Measurements from ENCODE around the gene LHPP.
"Not testable (repeated sequence)": the region's sequence is repeated elsewhere in the genome, so short reads cannot be mapped to it uniquely, and the experiment has no call there.

LHPP gene, protein sequence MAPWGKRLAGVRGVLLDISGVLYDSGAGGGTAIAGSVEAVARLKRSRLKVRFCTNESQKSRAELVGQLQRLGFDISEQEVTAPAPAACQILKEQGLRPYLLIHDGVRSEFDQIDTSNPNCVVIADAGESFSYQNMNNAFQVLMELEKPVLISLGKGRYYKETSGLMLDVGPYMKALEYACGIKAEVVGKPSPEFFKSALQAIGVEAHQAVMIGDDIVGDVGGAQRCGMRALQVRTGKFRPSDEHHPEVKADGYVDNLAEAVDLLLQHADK

DNA sequence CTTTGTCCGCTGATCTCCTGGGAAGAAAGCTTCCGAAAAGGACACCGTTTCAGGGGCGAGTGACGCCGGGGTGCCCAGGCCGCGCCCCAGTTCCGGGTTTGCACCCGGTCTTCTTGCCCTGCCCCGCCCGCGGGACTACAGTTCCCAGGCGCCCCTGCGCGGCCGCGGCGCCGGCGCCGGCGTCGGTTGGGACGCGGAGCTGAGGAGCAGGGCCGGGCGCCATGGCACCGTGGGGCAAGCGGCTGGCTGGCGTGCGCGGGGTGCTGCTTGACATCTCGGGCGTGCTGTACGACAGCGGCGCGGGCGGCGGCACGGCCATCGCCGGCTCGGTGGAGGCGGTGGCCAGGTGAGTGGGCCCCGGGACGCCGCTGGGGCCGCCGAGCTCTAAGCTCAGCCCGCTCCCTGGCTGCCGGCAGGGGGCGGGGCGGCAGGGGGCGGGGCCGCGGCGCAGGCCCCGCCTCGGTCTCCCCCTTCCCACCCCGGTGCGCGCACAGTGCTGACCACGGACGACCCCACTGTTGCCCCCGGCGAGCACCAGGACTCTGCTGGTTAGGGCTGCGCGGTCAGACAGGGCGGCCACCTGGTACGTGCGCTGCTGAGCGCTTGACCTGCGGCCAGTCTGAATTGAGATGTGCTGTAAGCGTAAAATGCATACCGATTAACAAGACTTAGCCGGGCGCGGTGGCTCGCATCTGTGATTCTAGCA, at the start of gene LHPP:
LHPP (plus strand) TSS at position 182 of the 706 bp plus-strand sequence; CDS start at position 222, 40 bp downstream.
- peak; percentile 82 for DNase-seq

DNA sequence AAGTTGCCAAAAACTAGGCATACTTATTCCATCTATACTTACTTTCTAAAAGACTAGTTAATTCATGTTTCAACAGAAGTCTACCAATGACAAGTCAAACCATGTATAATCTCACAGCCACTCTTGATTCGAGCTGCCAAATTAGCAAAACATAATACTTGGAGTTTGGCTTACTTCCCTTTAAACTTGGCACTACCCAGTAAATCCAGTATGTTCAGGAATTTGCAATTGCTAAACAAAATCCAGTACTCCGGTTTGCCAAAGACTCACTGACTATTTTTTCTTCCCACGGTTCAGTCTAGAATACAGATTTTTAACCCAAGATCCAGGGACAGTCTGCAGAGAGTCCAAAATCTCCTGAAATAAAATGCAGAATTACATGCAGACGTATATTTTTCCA, 47.5 kb upstream of the LHPP start:
- DNase-seq = no peak

DNA sequence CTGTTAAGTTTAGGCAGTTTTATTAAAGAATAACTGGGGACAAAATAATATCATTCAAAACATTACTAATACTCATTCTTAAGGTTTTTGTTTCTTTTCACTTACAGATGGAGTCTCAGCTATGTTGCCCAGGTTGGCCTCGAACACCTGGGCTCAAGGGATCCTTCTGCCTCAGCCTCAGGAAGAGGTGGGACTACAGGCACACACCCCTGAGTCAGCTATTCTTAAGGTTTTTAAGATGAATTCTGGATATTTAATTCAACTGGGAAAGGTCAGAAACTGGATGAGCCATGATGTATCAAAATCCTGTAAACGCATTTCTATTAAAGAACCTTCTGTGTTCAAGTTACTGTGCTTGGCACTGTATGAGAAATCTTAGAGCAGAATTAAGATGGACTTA, 46.4 kb upstream of the LHPP start:
- no peak for DNase-seq

DNA sequence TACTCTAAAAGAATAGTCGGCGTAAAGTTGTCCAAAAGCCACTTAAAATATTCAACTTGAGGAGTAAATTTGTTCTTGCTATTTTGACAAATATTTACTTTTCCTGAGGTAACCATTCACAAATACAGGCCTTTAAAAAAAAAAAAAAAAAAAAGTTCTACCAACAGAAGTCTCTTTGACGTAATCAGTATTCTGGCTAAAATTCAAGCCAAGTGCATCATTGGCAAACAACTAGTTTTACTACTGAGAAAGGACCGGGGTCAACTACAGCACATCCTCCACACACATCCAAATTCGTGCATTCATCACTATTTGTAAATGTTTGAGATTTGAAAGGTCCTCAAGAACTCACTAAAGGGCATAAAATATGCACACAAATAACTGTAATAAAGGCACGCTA, 44.9 kb upstream of the LHPP start:
- DNase-seq = no peak

DNA sequence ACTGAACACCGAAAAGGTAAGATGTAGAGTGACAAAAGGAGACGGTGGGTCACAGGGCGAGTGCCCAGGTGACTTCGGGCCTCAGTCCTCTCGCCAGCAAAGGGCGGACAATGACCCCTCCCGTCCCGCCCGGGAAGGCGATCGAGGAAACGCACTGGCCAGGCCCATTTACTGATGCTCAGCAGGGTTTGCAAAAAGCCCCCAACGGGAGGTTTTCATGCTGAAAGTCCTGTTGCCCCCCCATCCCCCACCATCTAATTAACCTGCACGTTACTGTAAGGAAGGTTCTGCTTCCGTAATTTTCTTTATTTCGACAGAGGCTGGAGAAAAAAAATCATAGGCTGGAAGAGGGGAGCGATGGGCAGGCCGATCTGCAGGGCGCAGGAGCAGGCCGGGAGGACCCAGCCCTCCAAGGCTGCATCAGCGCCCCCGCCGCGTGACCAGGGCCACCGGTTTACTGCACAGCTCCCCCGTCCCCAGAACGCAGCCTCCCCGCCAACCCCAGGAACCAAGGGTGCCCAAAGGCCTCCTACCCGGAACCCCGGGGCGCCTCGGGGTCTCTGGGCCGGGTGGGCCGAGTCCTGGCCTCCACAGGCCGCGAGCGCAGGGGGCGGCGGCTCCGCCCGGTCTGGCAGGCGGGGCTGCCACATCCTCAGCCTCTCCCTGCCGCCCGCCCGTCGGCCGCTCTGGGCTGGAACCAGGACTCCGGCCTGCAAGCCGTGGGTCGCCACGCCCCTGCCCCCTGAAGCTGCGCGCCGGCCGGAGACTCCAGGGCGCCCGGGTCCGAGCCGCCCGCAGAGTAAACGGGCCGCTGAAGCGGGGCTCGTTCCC, 43.5 kb upstream of the LHPP start:
- DNase-seq = peak; percentile 56

DNA sequence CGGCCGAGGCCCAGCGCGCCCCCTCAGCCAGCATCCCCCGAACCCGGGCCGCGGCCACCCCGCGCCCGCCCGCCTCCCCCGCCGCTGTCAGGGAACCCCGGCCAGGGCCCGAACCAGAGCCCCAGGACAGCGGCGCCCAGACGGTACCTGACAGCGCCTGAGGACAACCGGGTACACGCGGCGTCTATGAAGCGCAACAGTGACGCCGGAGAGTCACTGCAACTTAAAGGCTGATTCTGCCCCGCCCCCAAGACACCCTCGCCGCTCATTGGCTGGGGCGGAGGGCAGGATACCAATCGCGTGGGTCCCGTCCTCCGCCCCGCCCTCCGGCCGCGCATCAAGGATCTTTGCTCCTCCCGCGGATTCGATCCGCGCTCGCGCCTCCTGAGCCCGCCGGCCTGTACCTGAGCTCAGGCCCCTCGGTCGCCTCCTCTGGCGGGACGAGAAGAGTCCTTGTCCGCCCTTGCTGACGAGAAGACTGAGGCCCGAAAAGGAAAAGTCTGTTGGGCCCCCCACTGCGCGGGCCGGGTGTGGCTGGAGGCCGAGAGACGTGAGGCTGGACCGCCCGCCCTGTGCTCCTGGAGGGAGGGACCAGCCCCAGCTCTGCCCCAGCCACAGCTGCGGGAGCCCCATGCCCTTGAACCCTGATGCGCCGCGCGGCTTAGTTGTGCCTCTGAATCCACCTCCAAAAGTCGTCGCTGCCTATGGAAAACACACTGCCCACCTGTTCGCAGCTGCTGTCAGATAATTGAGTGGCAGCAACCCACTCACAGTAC, 42.7 kb upstream of the LHPP start, which contains the start of gene OAT:
OAT (minus strand) TSS at position 198 of the 776 bp plus-strand sequence. CDS start 6,752 bp downstream, outside the sequence.
- peak; percentile 95 for DNase-seq

DNA sequence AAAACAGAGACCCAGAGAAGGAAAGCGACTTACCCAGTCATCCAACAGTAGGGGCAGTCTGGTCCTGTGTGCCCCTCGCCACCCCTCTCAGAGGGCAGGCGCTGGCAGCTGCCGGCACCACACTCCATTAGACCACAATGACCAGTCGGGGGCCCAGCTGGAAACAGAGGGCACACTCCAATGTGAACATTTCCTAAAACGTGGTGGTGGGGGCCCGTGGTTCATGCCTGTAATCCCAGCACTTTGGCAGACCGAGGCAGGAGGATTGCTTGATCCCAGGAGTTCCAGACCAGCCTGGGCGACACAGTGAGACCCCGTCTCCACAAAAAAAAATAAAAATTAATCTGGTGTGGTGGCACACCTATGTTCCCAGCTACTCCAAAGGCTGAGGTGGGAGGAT, 42.0 kb upstream of the LHPP start:
- DNase-seq = no peak

DNA sequence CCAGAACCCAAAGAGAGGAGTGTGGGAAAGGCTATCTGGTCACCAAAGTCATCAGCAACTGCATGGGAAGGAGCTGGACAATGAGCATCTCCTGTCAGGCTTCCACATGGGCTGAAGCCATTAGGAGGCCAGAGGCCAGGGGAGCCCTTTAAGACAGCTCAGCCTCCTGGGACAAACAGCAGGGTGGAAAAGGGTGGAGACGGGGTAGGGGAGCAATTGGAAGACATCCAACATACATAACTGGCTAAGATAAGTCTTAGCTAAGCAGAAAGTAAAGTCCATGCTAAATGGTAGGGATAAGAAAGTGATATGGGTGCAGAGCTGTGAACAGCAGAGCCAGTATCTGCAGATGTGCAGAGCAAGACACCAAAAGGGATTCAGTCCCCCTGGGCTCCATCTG, 41.4 kb upstream of the LHPP start:
- no peak for DNase-seq

DNA sequence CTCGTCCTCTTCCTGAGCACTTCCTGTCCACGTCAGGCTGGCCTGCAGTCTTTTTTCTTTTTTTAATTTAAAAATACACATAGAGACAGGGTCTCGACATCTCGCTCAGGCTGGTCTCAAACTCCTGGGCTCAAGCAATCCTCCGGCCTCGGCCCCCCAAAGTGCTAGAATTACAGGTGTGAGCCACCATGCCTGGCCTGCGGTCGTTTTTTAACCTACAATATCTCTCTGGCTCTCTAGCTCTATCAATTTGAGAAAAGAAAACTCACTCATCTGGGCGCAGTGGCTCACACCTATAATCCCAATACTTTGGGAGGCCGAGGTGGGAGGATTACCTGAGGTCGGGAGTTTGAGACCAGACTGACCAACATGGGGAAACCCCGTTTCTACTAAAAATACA, 38.9 kb upstream of the LHPP start:
- no peak for DNase-seq

DNA sequence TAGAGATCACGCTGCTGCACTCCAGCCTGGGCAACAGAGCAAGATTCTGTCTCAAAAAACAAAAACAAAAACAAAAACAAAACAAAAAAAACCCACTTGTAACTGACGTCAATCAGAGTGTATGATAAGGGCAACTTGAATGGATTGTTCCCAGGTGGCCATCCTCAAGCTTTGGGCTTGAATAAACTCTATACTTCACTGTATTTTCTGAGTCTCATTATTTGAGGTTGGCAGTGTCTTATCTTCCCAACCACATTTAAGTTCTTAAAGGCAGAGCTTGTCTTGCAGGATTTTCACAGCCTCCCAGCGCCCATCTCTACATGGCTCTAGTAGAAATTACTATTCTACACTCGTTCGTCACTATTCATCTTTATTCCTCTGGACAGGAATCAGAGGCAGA, 37.8 kb upstream of the LHPP start:
- no peak for DNase-seq

DNA sequence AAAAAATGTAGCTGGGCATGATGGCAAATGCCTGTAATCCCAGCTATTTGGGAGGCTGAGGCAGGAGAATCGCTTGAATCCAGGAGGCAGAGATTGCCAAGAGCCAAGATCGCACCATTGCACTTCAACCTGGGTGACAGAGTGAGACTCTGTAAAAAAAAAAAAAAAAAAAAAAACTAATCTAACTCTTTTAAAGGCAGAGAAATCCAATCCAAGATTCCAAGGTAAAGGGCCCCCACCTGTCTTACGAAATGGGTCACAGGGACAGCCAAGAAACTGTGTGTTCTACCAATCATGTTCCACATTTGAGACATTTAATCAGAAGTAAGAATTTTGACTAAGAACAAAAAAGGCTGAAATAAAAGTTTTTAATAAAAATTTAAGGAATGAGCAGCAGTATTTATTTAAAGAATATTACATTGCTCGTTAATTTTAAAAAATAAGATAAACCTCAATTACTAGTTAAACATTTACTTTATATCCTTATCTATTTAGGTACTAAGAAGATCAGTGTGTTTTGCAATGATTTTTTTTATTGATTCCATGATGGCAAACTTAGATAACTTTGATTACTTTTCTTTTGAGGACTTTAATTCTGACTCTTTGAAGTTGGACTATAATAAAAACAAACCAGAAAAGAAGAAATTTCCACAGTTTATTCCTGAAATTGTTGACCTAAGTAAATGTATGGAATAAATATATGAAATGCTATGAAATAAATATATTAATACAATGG, 36.2 kb upstream of the LHPP start:
- DNase-seq = no peak

DNA sequence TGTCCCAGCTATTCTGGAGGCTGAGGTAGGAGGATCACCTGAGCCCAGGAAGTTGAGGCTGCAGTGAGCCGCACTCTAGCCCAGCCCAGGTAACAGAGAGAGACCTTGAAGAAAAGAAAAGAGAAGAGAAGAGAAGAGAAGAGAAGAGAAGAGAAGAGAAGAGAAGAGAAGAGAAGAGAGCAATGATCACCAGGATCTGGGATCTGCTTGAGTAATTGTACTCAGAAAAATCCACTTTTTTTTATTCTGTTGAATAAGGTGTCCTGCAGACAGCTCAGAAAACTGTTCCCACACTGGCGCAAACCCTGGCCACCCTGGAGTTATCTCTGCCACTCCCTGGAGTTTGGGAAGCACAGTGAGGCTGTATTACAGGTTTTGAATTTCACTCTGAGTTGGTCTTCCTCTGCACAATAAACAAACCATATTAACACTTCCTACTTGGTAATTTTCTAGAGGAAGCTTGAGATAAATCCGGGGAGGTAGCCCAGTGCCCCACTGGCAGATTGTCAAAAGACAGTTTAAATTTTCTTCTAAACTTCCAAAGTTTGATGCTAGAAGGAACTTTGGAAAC, 33.3 kb upstream of the LHPP start:
- DNase-seq = peak; percentile 2

DNA sequence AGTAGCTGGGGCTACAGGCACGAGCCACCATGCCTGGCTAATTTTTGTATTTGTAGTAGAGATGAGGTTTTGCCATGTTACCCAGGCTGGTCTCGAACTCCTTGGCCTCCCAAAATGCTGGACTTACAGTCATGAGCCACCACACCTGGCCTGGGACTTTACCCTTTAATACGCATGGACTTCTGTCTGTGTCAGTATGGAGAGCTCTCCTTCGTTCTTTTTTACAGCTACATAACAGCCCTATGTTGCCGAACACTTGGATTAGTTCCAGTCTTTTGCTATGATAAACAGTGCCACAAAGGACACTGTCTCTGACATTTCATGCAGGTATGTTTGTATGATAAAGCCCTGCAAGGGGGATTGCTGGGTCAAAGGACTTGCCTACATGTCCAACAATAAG, 32.0 kb upstream of the LHPP start:
- DNase-seq = peak; percentile 4

DNA sequence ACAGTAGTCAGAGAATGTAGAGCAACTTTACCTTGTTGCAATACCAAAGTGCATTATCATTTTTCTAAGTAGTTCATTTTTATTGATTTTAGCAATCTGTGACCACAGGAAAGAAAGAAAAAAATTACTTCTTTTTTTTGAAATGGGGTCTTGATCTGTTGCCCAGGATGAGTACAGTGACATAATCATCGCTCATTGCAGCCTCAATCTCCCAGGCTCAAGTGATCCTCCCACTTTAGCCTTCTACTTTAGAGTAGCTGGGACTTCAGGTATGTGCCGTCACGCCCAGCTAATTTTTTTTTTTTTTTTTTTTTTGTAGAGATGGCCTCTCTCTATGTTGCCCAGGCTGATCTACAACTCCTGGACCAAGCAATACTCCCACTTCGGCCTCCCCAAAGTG, 31.5 kb upstream of the LHPP start:
- no peak for DNase-seq

DNA sequence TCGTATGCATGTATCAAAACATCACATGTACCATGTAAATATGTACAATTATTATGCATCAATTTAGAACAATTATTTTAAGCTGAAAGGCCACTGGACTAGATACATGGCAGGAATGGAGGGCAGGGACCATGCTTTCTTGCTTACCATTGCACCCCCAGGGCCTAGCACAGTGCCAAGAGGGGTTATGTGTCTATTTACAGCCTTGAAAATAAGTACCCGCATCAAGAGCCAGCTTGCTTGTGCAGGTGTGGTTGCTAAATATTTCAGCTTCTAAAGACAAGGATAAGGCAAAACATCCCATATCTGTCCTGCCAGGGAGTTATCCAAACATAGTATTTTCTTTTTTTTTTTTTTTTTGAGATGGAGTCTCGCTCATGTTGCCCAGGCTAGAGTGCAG, 28.2 kb upstream of the LHPP start:
- DNase-seq = no peak

DNA sequence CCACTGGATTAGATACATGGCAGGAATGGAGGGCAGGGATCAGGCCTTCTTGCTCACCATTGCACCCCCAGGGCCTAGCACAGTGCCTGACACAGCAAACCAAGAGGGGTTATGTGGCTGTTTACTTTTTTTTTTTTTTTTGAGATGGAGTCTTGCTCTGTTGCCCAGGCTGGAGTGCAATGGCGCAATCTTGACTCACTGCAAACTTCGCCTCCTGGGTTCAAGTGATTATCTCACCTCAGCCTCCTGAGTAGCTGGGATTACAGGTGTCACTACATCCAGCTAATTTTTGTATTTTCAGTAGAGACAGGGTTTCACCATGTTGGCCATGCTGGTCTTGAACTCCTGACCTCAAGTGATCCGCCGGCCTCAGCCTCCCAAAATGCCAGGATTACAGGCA, 25.9 kb upstream of the LHPP start:
- DNase-seq = not testable (repeated sequence)

DNA sequence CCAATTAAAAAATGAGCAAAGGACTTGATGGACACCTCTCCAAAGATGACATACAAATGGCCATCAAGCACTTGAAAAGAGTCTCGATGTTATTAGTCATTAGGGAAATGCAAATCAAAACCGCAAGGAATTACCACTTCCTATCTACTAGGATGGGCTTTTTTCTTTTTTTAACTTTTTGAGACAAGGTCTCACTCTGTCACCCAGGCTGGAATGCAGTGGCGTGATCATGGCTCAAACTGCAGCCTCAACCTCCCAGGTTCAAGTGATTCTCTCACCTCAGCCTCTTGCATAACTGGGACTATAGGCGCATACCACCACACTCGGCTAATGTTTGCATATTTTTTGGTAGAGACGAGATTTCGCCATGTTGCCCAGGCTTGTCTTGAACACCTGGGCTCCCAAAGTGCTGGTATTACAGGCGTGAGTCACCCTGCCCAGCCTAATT, 25.4 kb upstream of the LHPP start:
- no peak for DNase-seq

DNA sequence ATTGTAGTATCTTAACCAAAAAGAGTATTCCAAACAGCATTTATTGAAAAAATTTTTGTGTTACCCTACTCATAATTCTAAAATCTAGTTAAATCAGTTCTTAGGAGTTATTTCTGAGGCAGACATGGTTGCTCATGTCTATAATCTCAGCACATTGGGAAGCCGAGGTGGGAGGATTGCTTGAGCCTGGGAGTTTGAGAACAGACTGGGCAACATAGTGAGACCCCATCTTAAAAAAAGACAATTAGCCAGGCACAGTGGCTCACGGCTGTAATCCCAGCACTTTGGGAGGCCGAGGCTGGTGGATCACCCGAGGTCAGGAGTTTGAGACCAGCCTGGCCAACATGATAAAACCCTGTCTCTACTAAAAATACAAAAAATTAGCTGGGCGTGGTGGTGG, 19.9 kb upstream of the LHPP start:
- DNase-seq = not testable (repeated sequence)

DNA sequence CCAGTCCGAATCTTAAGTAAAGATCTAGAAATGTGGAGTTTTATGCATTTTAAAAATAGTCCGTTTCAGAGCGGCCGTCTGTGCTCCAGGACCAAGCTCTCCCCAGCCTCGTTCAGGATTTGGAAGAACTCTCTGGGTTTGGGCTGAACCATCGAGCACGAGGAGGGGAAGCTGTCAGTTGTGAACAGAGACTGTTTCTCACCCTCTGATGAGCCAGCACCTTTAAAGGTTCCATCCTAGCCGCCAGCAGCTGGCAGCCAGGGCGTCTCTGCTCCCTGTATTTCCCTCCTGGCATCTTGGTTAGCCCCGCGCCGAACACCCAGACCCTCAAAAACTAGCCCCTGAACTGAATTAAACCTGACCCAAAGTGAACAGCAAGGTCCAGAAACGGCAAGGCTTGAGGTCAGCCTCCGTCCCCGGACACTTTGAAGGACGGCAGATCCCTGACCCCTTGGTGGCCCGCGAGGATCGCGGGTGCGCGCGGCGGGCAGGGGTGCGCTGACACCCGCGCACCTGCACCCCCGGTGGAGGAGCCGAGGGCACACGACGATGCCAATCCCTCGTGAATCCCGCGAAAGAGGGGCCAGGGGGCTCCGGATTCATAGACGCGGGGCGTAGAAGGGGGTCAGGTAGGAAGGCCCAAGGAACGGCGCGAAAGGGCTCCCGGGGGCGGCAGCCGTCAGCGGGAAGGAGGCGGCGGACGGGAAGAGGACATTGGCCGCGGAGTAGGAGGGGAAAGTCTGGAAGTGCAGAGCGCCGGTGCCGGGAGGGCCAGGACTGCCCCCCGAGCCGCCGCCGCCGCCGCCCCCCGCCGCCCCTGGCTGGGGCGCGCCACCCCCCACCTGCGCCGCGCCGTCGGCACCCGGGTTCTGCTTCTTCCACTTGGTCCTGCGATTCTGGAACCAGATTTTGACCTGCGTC, 14.5 kb upstream of the LHPP start:
- DNase-seq = no peak

DNA sequence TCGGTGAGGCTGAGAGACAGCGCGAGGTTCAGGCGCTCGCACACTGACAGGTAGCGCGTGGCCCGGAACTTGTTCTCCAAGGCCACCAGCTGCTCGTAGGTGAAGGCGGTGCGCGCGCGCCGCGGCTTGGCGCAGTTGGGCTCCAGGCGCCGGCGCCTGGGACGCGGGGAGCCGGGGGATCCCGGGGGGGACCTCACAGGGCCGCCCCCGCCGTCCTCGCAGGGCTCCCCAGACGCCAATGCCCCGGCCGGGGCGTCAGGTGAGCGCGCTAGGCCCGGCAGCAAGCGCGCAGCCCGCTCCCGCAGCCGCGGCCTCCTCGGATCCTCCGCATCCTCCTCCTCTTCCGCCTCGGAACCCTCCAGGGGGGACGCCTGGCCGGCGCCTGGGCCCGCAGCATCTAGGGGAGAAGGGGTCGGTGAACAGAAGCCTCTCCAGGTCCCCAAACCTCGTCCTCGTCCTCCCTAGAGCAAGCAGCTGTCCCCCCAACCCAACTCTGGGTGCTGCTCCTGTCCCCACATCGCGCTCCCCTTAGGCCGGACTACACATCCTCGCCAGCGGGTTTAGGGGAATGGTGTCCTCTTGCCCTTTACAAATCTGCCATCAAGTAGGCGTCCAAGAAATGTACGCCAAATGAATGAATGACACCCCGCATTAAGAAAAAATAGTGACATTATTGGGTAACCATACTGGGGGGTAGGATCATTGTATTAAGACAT, 13.7 kb upstream of the LHPP start:
- peak; percentile 58 for DNase-seq

Data from NCI-H69 (cell line).